ENCODE measurements around the gene TTLL12. TPM values are rescaled to one million over a fixed set of nuclear protein-coding genes. Genes with fewer than 3 reads are reported as not detected.

The TTLL12 gene
- total RNA-seq, 1 experiment from 2014 or later, result 113 TPM

- Histone ChIP-seq H3F3A (ENCODE audit: insufficient read depth, low read depth) (no peaks in the 10 kb centered on the region), H3K9me2 (ENCODE audit: insufficient read depth) (no peaks in the 10 kb centered on the region), H3K4me3 (no peak overlapping the region), H3K27ac (no peak overlapping the region), H3K4me1 (replicated peaks; ENCODE audit: insufficient read depth) (no peaks in the 10 kb centered on the region), H3K36me3 (ENCODE audit: low read depth) (no peaks in the 10 kb centered on the region), H3K9me3 (ENCODE audit: insufficient read depth, low read depth) (no peaks in the 10 kb centered on the region), H3K4me2 (no peak overlapping the region), H3K27me3 (ENCODE audit: insufficient read depth, low read depth) (peaks cover 71% of the 10 kb centered on the region), H4K20me1 (ENCODE audit: insufficient read depth) (no peaks in the 10 kb centered on the region), H2AFZ (no peak overlapping the region), H3K79me2 (ENCODE audit: low read depth) (no peaks in the 10 kb centered on the region)
- intact Hi-C loops (cut with micrococcal nuclease; ENCODE audit: unreplicated experiment), result loop anchor here (5.0 to 10.0 kb wide), 2 partner anchors 38 to 450 kb away; no protein-coding TSS in a partner anchor
- CTCF ChIA-PET, result interaction anchor here (0.7 kb wide), 1 partner anchor 318 kb away, joined by 3 read pairs; no protein-coding TSS in a partner anchor
- no peak for DNase-seq
- no TSS peak for BruUV-seq (replicated peaks)
- no peak for TF ChIP-seq CTCF (conservative IDR thresholded peaks at IDR 0.05)
- no peak for TF ChIP-seq EZH2 (IDR thresholded peaks at IDR 0.05; ENCODE audit: low read depth)
- POLR2A ChIA-PET (ENCODE audit: unreplicated experiment), result interaction anchor here (0.6 kb wide), 2 partner anchors 379 to 804 kb away, joined by 4 to 5 read pairs; no protein-coding TSS in a partner anchor
Measured at GRCh38 chr22:43234264-43234988, 47.5 kb upstream of the TTLL12 start.

GRCh38 chr22:43233529-43233928 lies 46.6 kb upstream of the TTLL12 start:
- H3K9me2 ChIP-seq (ENCODE audit: insufficient read depth), result no peaks in the 10 kb centered on the region
- no peak for TF ChIP-seq EZH2 (IDR thresholded peaks at IDR 0.05; ENCODE audit: low read depth)
- no peak for TF ChIP-seq CTCF (conservative IDR thresholded peaks at IDR 0.05)
- H2AFZ ChIP-seq, result no peak overlapping the region
- H3K27ac ChIP-seq, result no peak overlapping the region
- H3K4me1 ChIP-seq (replicated peaks; ENCODE audit: insufficient read depth), result no peaks in the 10 kb centered on the region
- no peaks in the 10 kb centered on the region for H4K20me1 ChIP-seq (ENCODE audit: insufficient read depth)
- ChIA-PET POLR2A (ENCODE audit: unreplicated experiment) (interaction anchor here (0.6 kb wide), 1 partner anchor 378 kb away, joined by 4 read pairs; no protein-coding TSS in a partner anchor), CTCF (no interaction called here)
- no peak for DNase-seq
- H3K27me3 ChIP-seq (ENCODE audit: insufficient read depth, low read depth), result peaks cover 62% of the 10 kb centered on the region
- no peak overlapping the region for H3K4me2 ChIP-seq
- no peak overlapping the region for H3K4me3 ChIP-seq
- no TSS peak for BruUV-seq (replicated peaks)
- intact Hi-C loops (cut with micrococcal nuclease; ENCODE audit: unreplicated experiment), result loop anchor here (5.0 to 10.0 kb wide), 2 partner anchors 39 to 449 kb away; no protein-coding TSS in a partner anchor
- H3K79me2 ChIP-seq (ENCODE audit: low read depth), result no peaks in the 10 kb centered on the region
- no peaks in the 10 kb centered on the region for H3K9me3 ChIP-seq (ENCODE audit: insufficient read depth, low read depth)
- no peaks in the 10 kb centered on the region for H3F3A ChIP-seq (ENCODE audit: insufficient read depth, low read depth)
- H3K36me3 ChIP-seq (ENCODE audit: low read depth), result no peaks in the 10 kb centered on the region

GRCh38 chr22:43232445-43232844 lies 45.5 kb upstream of the TTLL12 start:
- Histone ChIP-seq H3K9me3 (ENCODE audit: insufficient read depth, low read depth) (no peaks in the 10 kb centered on the region), H3K79me2 (ENCODE audit: low read depth) (no peaks in the 10 kb centered on the region), H3K27ac (no peak overlapping the region), H3K4me1 (replicated peaks; ENCODE audit: insufficient read depth) (no peaks in the 10 kb centered on the region), H3K4me3 (no peak overlapping the region), H3F3A (ENCODE audit: insufficient read depth, low read depth) (no peaks in the 10 kb centered on the region), H2AFZ (no peak overlapping the region), H3K36me3 (ENCODE audit: low read depth) (no peaks in the 10 kb centered on the region), H3K27me3 (ENCODE audit: insufficient read depth, low read depth) (peaks cover 54% of the 10 kb centered on the region), H3K9me2 (ENCODE audit: insufficient read depth) (no peaks in the 10 kb centered on the region), H3K4me2 (no peak overlapping the region), H4K20me1 (ENCODE audit: insufficient read depth) (no peaks in the 10 kb centered on the region)
- POLR2A ChIA-PET (ENCODE audit: unreplicated experiment), result no interaction called here
- CTCF ChIA-PET, result interaction anchor here (1.2 kb wide), 1 partner anchor 113 kb away, joined by 8 read pairs; no protein-coding TSS in a partner anchor
- intact Hi-C loops (cut with micrococcal nuclease; ENCODE audit: unreplicated experiment), result loop anchor here (5.0 to 10.0 kb wide), 2 partner anchors 40 to 448 kb away; no protein-coding TSS in a partner anchor
- no peak for TF ChIP-seq EZH2 (IDR thresholded peaks at IDR 0.05; ENCODE audit: low read depth)
- TF ChIP-seq CTCF (conservative IDR thresholded peaks at IDR 0.05), result no peak
- no peak for DNase-seq
- no TSS peak for BruUV-seq (replicated peaks)
